Kidney tubule cell (primary cell): ENCODE data around the gene KCNT2.
"Not testable (repeated sequence)": the region's sequence is repeated elsewhere in the genome, so short reads cannot be mapped to it uniquely, and the experiment has no call there.

ENCODE experiments used
- DNase-seq: peaks from one replicate; pipeline ENCODE4 v3.0.0-alpha.2; 2018; ENCODE audit warnings: low spot score

The KCNT2 gene

GRCh38 chr1:196590012-196590708 is 18.1 kb downstream of the KCNT2 start:
- no peak for DNase-seq

- DNase-seq = peak; percentile 5
These were observed 23.5 kb downstream of the KCNT2 start for GRCh38 chr1:196584696-196585095.

- no peak for DNase-seq
These were observed 30.9 kb downstream of the KCNT2 start for GRCh38 chr1:196577386-196577785.

GRCh38 chr1:196573226-196573625 is 35.0 kb downstream of the KCNT2 start:
- DNase-seq = no peak

GRCh38 chr1:196567238-196567637 is 41.0 kb downstream of the KCNT2 start:
- no peak for DNase-seq

- no peak for DNase-seq
These were observed 44.5 kb downstream of the KCNT2 start for GRCh38 chr1:196563768-196564167.

- DNase-seq = no peak
These were observed 48.9 kb downstream of the KCNT2 start for GRCh38 chr1:196559314-196559713.

GRCh38 chr1:196558411-196558810 is 49.8 kb downstream of the KCNT2 start:
- peak; percentile 56 for DNase-seq

- DNase-seq = no peak
These were observed 50.4 kb downstream of the KCNT2 start for GRCh38 chr1:196557797-196558196.

- DNase-seq = no peak
These were observed 57.5 kb downstream of the KCNT2 start for GRCh38 chr1:196550731-196551130.

- no peak for DNase-seq
These were observed 61.7 kb downstream of the KCNT2 start for GRCh38 chr1:196546272-196547111.

- DNase-seq = no peak
These were observed 63.0 kb downstream of the KCNT2 start for GRCh38 chr1:196545222-196545621.

- no peak for DNase-seq
These were observed 63.6 kb downstream of the KCNT2 start for GRCh38 chr1:196544617-196545016.

GRCh38 chr1:196543833-196544232 is 64.4 kb downstream of the KCNT2 start:
- DNase-seq = no peak

- no peak for DNase-seq
These were observed 69.8 kb downstream of the KCNT2 start for GRCh38 chr1:196538473-196538872.

- DNase-seq = peak; percentile 29
These were observed 72.5 kb downstream of the KCNT2 start for GRCh38 chr1:196535727-196536126.

GRCh38 chr1:196531737-196532524 is 76.3 kb downstream of the KCNT2 start:
- no peak for DNase-seq

- no peak for DNase-seq
These were observed 80.3 kb downstream of the KCNT2 start for GRCh38 chr1:196527919-196528318.

GRCh38 chr1:196522574-196523345 is 85.5 kb downstream of the KCNT2 start:
- DNase-seq = not testable (repeated sequence)

- no peak for DNase-seq
These were observed 91.0 kb downstream of the KCNT2 start for GRCh38 chr1:196517193-196517592.

- DNase-seq = no peak
These were observed 91.9 kb downstream of the KCNT2 start for GRCh38 chr1:196516373-196516772.

- DNase-seq = no peak
These were observed 92.3 kb downstream of the KCNT2 start for GRCh38 chr1:196515904-196516303.
